GM19023 (cell line): ENCODE measurements around the gene PPP2CA.
"Not testable (repeated sequence)": the region's sequence is repeated elsewhere in the genome, so short reads cannot be mapped to it uniquely, and the experiment has no call there.

Experiments
- ATAC-seq: cut with Tn5 transposase; IDR thresholded peaks from one replicate; pipeline ENCODE4 v1.9.1; 2021; ENCODE audit warnings: mild to moderate bottlenecking, moderate library complexity; ENCODE audit not compliant: unreplicated experiment

Gene PPP2CA

GRCh38 chr5:134225780-134226440 lies at the start of gene PPP2CA:
TSS of gene PPP2CA (minus strand) at chr5:134226073. CDS start at chr5:134225861, 212 bp downstream.
- ATAC-seq = peak; percentile 83

GRCh38 chr5:134273642-134274395 lies 47.9 kb upstream of the PPP2CA start:
- no peak for ATAC-seq

- no peak for ATAC-seq
These were observed 45.2 kb upstream of the PPP2CA start for GRCh38 chr5:134271059-134271458.

GRCh38 chr5:134268919-134269318 lies 43.0 kb upstream of the PPP2CA start:
- ATAC-seq = no peak

- no peak for ATAC-seq
These were observed 42.2 kb upstream of the PPP2CA start for GRCh38 chr5:134268019-134268601.

GRCh38 chr5:134267366-134268018 lies 41.6 kb upstream of the PPP2CA start:
- ATAC-seq = no peak

GRCh38 chr5:134263801-134264200 lies 37.9 kb upstream of the PPP2CA start:
- no peak for ATAC-seq

- ATAC-seq = not testable (repeated sequence)
These were observed 36.8 kb upstream of the PPP2CA start for GRCh38 chr5:134262629-134263028.

GRCh38 chr5:134258896-134259295 lies 33.0 kb upstream of the PPP2CA start:
- ATAC-seq = no peak

- no peak for ATAC-seq
These were observed 31.3 kb upstream of the PPP2CA start for GRCh38 chr5:134257176-134257575.

GRCh38 chr5:134255418-134256150 lies 29.7 kb upstream of the PPP2CA start:
- no peak for ATAC-seq

- not testable (repeated sequence) for ATAC-seq
These were observed 27.7 kb upstream of the PPP2CA start for GRCh38 chr5:134253368-134254153.

- ATAC-seq = no peak
These were observed 26.8 kb upstream of the PPP2CA start for GRCh38 chr5:134252671-134253070.

GRCh38 chr5:134250949-134251348 lies 25.1 kb upstream of the PPP2CA start:
- ATAC-seq = no peak

- no peak for ATAC-seq
These were observed 23.9 kb upstream of the PPP2CA start for GRCh38 chr5:134249469-134250379.

- no peak for ATAC-seq
These were observed 22.4 kb upstream of the PPP2CA start for GRCh38 chr5:134248256-134248655.

GRCh38 chr5:134247428-134248224 lies 21.8 kb upstream of the PPP2CA start:
- no peak for ATAC-seq

- no peak for ATAC-seq
These were observed 21.0 kb upstream of the PPP2CA start for GRCh38 chr5:134246771-134247427.
